ENCODE data around the gene TRIM74. TPM values are rescaled to one million over a fixed set of nuclear protein-coding genes. Genes with fewer than 3 reads are reported as not detected.

The TRIM74 gene
- total and polyA plus RNA-seq, 9 of the 15 experiments (the other 6 are each of a cell fraction or from before 2014, with no cell fraction given): not detected

DNA sequence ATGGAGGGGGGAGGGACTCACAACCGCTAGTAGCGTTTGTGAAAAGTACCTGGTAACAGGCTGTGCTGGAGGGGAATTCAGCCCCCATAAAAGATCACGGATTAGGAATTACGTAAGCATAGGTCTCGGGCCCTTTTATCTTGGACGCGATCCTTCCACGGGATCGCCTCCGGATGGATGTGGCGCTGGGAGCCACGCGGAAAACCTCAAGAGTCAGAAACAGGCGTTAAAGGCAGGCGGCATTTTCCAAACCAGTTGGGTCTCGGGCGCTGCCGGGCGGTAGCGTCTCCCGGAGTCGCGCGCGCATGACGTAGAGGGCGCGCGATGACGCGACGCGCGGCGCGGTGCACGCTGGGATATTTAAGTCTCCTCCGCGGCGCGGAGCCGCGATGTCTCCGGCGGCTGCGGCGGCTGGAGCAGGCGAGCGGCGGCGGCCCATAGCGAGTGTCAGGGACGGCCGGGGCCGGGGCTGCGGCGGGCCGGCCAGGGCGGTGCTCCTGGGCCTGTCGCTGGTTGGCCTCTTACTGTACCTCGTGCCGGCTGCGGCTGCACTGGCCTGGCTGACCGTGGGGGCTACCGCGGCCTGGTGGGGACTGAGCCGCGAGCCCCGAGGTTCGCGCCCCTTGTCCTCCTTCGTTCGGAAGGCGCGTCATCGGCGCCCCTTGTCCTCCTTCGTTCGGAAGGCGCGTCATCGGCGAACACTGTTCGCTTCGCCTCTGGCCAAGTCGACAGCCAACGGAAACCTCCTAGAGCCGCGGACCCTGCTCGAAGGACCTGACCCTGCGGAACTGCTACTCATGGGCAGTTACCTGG lies 44.3 kb downstream of the TRIM74 start, which contains the start of gene POM121 (continued):
- TF ChIP-seq OTX1 (CRISPR knock-in tag; IDR thresholded peaks at IDR 0.05): peak; percentile 59; the same call in 1 of the 2 replicates
- peak; percentile 63 for TF ChIP-seq POLR2H (tag; IDR thresholded peaks at IDR 0.05; ENCODE audit: low read depth)
- no peak for TF ChIP-seq HLTF (IDR thresholded peaks at IDR 0.05)
- peak; percentile 94 for TF ChIP-seq PHF20 (IDR thresholded peaks at IDR 0.05; ENCODE audit: partially characterized antibody)
- TF ChIP-seq, protein P1, sequence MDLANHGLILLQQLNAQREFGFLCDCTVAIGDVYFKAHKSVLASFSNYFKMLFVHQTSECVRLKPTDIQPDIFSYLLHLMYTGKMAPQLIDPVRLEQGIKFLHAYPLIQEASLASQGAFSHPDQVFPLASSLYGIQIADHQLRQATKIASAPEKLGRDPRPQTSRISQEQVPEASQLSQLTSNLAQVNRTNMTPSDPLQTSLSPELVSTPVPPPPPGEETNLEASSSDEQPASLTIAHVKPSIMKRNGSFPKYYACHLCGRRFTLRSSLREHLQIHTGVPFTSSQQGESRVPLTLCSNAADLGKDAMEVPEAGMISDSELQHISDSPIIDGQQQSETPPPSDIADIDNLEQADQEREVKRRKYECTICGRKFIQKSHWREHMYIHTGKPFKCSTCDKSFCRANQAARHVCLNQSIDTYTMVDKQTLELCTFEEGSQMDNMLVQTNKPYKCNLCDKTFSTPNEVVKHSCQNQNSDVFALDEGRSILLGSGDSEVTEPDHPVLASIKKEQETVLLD (IDR thresholded peaks at IDR 0.05): peak; percentile 9; the same call in 1 of the 2 replicates
- no peak for TF ChIP-seq GATAD2A (IDR thresholded peaks at IDR 0.05)
- TF ChIP-seq, protein P2, sequence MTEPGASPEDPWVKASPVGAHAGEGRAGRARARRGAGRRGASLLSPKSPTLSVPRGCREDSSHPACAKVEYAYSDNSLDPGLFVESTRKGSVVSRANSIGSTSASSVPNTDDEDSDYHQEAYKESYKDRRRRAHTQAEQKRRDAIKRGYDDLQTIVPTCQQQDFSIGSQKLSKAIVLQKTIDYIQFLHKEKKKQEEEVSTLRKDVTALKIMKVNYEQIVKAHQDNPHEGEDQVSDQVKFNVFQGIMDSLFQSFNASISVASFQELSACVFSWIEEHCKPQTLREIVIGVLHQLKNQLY (CRISPR knock-in tag; conservative IDR thresholded peaks at IDR 0.05): peak in 1 of 2 experiments; percentile 38; a peak in 1 of 4 replicates
- TF ChIP-seq, protein P3, sequence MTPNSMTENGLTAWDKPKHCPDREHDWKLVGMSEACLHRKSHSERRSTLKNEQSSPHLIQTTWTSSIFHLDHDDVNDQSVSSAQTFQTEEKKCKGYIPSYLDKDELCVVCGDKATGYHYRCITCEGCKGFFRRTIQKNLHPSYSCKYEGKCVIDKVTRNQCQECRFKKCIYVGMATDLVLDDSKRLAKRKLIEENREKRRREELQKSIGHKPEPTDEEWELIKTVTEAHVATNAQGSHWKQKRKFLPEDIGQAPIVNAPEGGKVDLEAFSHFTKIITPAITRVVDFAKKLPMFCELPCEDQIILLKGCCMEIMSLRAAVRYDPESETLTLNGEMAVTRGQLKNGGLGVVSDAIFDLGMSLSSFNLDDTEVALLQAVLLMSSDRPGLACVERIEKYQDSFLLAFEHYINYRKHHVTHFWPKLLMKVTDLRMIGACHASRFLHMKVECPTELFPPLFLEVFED (CRISPR knock-in tag; conservative IDR thresholded peaks at IDR 0.05): 0 out of 2 replicates have a peak, but pooled peaks have one; percentile 62
- TF ChIP-seq BRD9 (IDR thresholded peaks at IDR 0.05; ENCODE audit: low read depth, partially characterized antibody): peak; percentile 18
- peak; percentile 66 for TF ChIP-seq PCBP1 (IDR thresholded peaks at IDR 0.05; ENCODE audit: low read depth, low read length, poor library complexity, severe bottlenecking)
- no peak for TF ChIP-seq FOXA1 (IDR thresholded peaks at IDR 0.05; ENCODE audit: borderline replicate concordance)
- no peak for TF ChIP-seq BRF1 (IDR thresholded peaks at IDR 0.05; ENCODE audit: borderline replicate concordance, extremely low read depth, insufficient read length)
- no peak; the same call in 1 of the 2 replicates for TF ChIP-seq HDAC8 (tag; IDR thresholded peaks at IDR 0.05)
- TF ChIP-seq ELF2 (CRISPR knock-in tag; IDR thresholded peaks at IDR 0.05): peak; percentile 81
- TF ChIP-seq SUPT5H (IDR thresholded peaks at IDR 0.05): peak; percentile 89
- peak; percentile 46; the same call in 1 of the 2 replicates for TF ChIP-seq ZBTB1 (CRISPR knock-in tag; IDR thresholded peaks at IDR 0.05; ENCODE audit: borderline replicate concordance, low read depth)
- TF ChIP-seq CREM (IDR thresholded peaks at IDR 0.05; ENCODE audit: low read depth): peak; percentile 98
- no peak for TF ChIP-seq STAT5B (CRISPR knock-in tag; IDR thresholded peaks at IDR 0.05)

Data from K562 (cell line).